Measurements from ENCODE around the gene CYB5A. TPM values are rescaled to one million over a fixed set of nuclear protein-coding genes. Genes with fewer than 3 reads are reported as not detected.

Gene CYB5A
- total and polyA plus RNA-seq, 9 of the 15 experiments (the other 6 are each of a cell fraction or from before 2014, with no cell fraction given) = 11.9 to 22.6 (median 14.1) TPM

DNA sequence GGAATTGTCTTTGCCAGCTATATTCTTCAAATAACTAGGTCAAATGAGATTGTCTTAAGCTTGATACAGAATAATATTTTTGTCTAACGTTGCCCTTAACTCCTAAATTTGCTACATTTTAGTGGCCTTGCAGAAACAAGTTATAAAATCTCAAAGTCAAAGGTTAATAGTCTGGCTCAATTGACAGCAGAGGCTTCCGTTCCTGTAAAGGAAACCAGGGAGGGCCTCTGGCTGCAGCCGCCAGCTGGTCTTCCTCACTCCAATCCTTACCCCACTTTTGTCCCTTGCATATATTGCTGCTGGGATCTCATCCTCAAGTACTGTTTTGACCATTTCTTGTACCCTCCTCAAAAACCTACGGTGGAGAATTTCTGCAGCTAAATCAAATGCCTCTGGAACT lies 17.1 kb downstream of the CYB5A start (continued):
- TF ChIP-seq, protein P1, sequence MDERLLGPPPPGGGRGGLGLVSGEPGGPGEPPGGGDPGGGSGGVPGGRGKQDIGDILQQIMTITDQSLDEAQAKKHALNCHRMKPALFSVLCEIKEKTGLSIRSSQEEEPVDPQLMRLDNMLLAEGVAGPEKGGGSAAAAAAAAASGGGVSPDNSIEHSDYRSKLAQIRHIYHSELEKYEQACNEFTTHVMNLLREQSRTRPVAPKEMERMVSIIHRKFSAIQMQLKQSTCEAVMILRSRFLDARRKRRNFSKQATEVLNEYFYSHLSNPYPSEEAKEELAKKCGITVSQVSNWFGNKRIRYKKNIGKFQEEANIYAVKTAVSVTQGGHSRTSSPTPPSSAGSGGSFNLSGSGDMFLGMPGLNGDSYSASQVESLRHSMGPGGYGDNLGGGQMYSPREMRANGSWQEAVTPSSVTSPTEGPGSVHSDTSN (CRISPR knock-in tag; IDR thresholded peaks at IDR 0.05; ENCODE audit: low read depth) = no peak
- TF ChIP-seq, protein P1 (tag; conservative IDR thresholded peaks at IDR 0.05; ENCODE audit: low read depth) = no peak

DNA sequence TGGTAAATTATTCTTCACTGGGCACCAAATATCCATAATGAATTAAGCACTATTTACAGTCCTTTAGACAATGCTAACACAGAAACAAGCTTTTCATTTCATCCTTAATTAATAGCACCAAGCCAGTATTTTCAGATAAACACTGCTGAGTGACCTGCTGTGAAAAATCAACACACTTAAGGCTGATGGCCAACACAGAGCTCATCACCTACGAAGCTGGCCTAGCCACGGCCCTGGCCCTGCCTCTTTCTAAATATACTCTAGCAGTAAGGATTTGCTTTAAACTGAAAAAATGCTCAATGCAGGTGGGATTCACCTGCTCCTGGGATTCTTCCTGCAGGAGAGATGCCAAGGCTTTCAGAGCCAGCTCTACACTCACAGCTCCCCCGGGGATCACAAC lies 18.4 kb downstream of the CYB5A start:
- DNase-seq (ENCODE audit: extremely low read depth in 1 of 4, low spot score in 3 of 4) (no peak), ATAC-seq (no peak), FAIRE-seq (no peak)
- TF ChIP-seq NR3C1 (CRISPR knock-in tag; IDR thresholded peaks at IDR 0.05) = no peak
- TF ChIP-seq SMC3 (conservative IDR thresholded peaks at IDR 0.05; ENCODE audit: insufficient read depth, low read depth, low read length) = no peak
- TF ChIP-seq RAD51 (IDR thresholded peaks at IDR 0.05; ENCODE audit: borderline replicate concordance, low read depth) = no peak
- TF ChIP-seq ZBED1 (IDR thresholded peaks at IDR 0.05) = no peak
- no peak for TF ChIP-seq XRCC4 (IDR thresholded peaks at IDR 0.05; ENCODE audit: extremely low read depth, insufficient read depth, insufficient read length)
- no peak for TF ChIP-seq POLR3A (IDR thresholded peaks at IDR 0.05; ENCODE audit: borderline replicate concordance, extremely low read depth, insufficient read depth, insufficient read length)
- TF ChIP-seq, protein P2, sequence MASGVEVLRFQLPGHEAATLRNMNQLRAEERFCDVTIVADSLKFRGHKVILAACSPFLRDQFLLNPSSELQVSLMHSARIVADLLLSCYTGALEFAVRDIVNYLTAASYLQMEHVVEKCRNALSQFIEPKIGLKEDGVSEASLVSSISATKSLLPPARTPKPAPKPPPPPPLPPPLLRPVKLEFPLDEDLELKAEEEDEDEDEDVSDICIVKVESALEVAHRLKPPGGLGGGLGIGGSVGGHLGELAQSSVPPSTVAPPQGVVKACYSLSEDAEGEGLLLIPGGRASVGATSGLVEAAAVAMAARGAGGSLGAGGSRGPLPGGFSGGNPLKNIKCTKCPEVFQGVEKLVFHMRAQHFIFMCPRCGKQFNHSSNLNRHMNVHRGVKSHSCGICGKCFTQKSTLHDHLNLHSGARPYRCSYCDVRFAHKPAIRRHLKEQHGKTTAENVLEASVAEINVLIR (CRISPR knock-in tag; IDR thresholded peaks at IDR 0.05) = no peak
- TF ChIP-seq PTBP1 (IDR thresholded peaks at IDR 0.05; ENCODE audit: low read depth, low read length) = no peak
- TF ChIP-seq, protein P3, sequence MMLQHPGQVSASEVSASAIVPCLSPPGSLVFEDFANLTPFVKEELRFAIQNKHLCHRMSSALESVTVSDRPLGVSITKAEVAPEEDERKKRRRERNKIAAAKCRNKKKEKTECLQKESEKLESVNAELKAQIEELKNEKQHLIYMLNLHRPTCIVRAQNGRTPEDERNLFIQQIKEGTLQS (IDR thresholded peaks at IDR 0.05) = no peak
- TF ChIP-seq, protein P3 (CRISPR knock-in tag; conservative IDR thresholded peaks at IDR 0.05) = no peak
- no peak for TF ChIP-seq RNF2 (IDR thresholded peaks at IDR 0.05)
- no peak for TF ChIP-seq NCOA6 (IDR thresholded peaks at IDR 0.05)
- no peak for TF ChIP-seq FOSL1 (tag; conservative IDR thresholded peaks at IDR 0.05)
- no peak for TF ChIP-seq FOXK2 (conservative IDR thresholded peaks at IDR 0.05 in 1 of 2, IDR thresholded peaks at IDR 0.05 in 1 of 2; ENCODE audit: low read depth in 2 of 2)
- no peak for TF ChIP-seq TBL1XR1 (IDR thresholded peaks at IDR 0.05; ENCODE audit: low read length in 2 of 2)
- no peak for TF ChIP-seq SAFB (IDR thresholded peaks at IDR 0.05; ENCODE audit: borderline replicate concordance, low read depth, low read length)
- ChIA-PET POLR2A (interaction anchor here (1.2 kb wide), 1 partner anchor 11 kb away, joined by 3 read pairs; no protein-coding TSS in a partner anchor), CTCF (ENCODE audit: low intra/inter-chr PET ratio) (no interaction called here)
- H3K9me3 ChIP-seq (replicated peaks; ENCODE audit: control insufficient read depth, insufficient read depth, low read depth, low read length) = no peaks in the 10 kb centered on the region
- no peak overlapping the region for H3K9ac ChIP-seq (ENCODE audit: insufficient read depth in 1 of 2, low read depth in 2 of 2, low read length in 2 of 2)
- no peaks in the 10 kb centered on the region for H3K9me1 ChIP-seq (ENCODE audit: control insufficient read depth, insufficient read depth, low read length)
- no TSS peak for BruUV-seq (replicated peaks)
- no peak overlapping the region for H3K27ac ChIP-seq (ENCODE audit: extremely low read depth, low read depth, low read length)
- in situ Hi-C loops (cut with MboI) (no loop called here), intact Hi-C loops (cut with micrococcal nuclease) (no loop called here)
- H4K20me1 ChIP-seq (replicated peaks; ENCODE audit: control insufficient read depth, insufficient read depth, low read length) = no peaks in the 10 kb centered on the region
- H3K79me2 ChIP-seq (ENCODE audit: control insufficient read depth, insufficient read depth, low read length) = no peaks in the 10 kb centered on the region
- H3K4me2 ChIP-seq (ENCODE audit: insufficient read depth, low read length) = no peak overlapping the region
- WGBS (ENCODE audit: insufficient coverage, low coverage, missing lambda C conversion rate) = 56% methylated on average over 2 of the region's 3 CpGs
- no peak overlapping the region for H2AFZ ChIP-seq (ENCODE audit: low read depth, low read length)
- no peaks in the 10 kb centered on the region for H3K36me3 ChIP-seq (ENCODE audit: control insufficient read depth, insufficient read depth, low read length)
- no peaks in the 10 kb centered on the region for H3K27me3 ChIP-seq (ENCODE audit: control insufficient read depth in 2 of 2, insufficient read depth in 2 of 2, low read length in 2 of 2)
- H3K4me1 ChIP-seq (replicated peaks in 1 of 2; ENCODE audit: control insufficient read depth in 2 of 2, insufficient read depth in 2 of 2, low read length in 2 of 2) = peaks cover 3 to 16% of the 10 kb centered on the region in 2 experiments; a peak in 4 of 5 replicates
- no peak overlapping the region for H3K4me3 ChIP-seq
